ENCODE results near the gene KDM4C. TPM values are rescaled to one million over a fixed set of nuclear protein-coding genes. Genes with fewer than 3 reads are reported as not detected.
"Not testable (repeated sequence)": the region's sequence is repeated elsewhere in the genome, so short reads cannot be mapped to it uniquely, and the experiment has no call there.

Gene KDM4C
- total RNA-seq, 4 donors from 2014 or later = 25.2 to 41.1 (median 26.4) TPM

DNA sequence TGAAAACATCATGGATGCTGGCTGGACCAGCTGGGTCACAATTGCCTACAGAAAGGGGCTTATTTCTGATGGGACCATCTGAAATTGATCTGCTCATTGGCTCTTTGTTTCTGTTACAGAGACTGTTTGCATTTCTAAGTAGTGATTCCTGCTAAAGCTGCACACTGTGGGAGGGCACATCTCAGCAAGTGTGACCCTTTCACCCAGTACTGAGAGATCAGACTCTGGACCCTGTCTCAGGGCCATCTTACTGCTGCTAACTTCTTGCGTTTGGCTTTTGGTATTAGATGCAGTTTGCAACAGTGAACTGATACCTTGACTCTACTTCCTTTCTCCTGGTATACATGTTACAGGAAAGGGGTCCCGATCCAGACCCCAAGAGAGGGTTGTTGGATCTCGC lies 24.5 kb upstream of the KDM4C start:
- 75% methylated on average over 3 of the region's 3 CpGs for WGBS

DNA sequence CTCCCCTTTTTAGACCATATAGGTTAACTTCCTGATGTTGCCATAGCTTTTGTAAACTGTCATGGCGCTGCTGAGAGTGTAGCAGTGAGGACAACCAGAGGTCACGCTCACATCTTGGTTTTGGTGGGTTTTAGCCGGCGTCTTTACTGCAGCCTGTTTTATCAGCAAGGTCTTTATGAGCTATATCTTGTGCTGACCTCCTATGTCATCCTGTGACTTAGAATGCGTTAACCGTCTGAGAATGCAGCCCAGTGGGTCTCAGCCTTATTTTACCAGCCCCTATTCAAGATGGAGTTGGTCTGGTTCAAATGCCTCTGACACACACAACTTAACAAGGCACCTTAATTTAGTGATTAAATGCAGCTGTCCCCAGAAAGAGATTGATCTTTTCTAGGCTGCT lies 23.9 kb upstream of the KDM4C start:
- H3K36me3 ChIP-seq = no peaks in the 10 kb centered on the region
- no peak overlapping the region for H3K4me3 ChIP-seq
- H3K27ac ChIP-seq (replicated peaks in 1 of 4) = no peak overlapping the region
- WGBS = 90% methylated on average over 3 of the region's 6 CpGs
- intact Hi-C loops (cut with DNase I) = loop anchor here (10.0 kb wide), 1 partner anchor 149 kb away; no protein-coding TSS in a partner anchor
- H3K4me1 ChIP-seq = no peaks in the 10 kb centered on the region
- TF ChIP-seq, protein P1, sequence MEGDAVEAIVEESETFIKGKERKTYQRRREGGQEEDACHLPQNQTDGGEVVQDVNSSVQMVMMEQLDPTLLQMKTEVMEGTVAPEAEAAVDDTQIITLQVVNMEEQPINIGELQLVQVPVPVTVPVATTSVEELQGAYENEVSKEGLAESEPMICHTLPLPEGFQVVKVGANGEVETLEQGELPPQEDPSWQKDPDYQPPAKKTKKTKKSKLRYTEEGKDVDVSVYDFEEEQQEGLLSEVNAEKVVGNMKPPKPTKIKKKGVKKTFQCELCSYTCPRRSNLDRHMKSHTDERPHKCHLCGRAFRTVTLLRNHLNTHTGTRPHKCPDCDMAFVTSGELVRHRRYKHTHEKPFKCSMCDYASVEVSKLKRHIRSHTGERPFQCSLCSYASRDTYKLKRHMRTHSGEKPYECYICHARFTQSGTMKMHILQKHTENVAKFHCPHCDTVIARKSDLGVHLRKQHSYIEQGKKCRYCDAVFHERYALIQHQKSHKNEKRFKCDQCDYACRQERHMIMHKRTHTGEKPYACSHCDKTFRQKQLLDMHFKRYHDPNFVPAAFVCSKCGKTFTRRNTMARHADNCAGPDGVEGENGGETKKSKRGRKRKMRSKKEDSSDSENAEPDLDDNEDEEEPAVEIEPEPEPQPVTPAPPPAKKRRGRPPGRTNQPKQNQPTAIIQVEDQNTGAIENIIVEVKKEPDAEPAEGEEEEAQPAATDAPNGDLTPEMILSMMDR (IDR thresholded peaks at IDR 0.05) = no peak
- TF ChIP-seq POLR2A (IDR thresholded peaks at IDR 0.05; ENCODE audit: low read depth) (no peak), POLR2AphosphoS5 (IDR thresholded peaks at IDR 0.05) (no peak), EP300 (IDR thresholded peaks at IDR 0.05) (no peak)
- DNase-seq (ENCODE audit: extremely low spot score) = no peak
- no peaks in the 10 kb centered on the region for H3K27me3 ChIP-seq
- no peaks in the 10 kb centered on the region for H3K9me3 ChIP-seq

More for the DNA sequence above, 24.5 kb upstream of the KDM4C start:
- H3K27me3 ChIP-seq = no peaks in the 10 kb centered on the region
- no peak for TF ChIP-seq EP300 (IDR thresholded peaks at IDR 0.05)
- TF ChIP-seq POLR2AphosphoS5 (IDR thresholded peaks at IDR 0.05) = no peak
- TF ChIP-seq, protein P1 (IDR thresholded peaks at IDR 0.05) = no peak
- no peak for TF ChIP-seq POLR2A (IDR thresholded peaks at IDR 0.05; ENCODE audit: low read depth)
- H3K4me1 ChIP-seq = no peaks in the 10 kb centered on the region
- H3K27ac ChIP-seq (replicated peaks in 1 of 4) = no peak overlapping the region
- H3K9me3 ChIP-seq = no peaks in the 10 kb centered on the region
- DNase-seq (ENCODE audit: extremely low spot score) = no peak
- intact Hi-C loops (cut with DNase I) = loop anchor here (10.0 kb wide), 1 partner anchor 148 kb away; no protein-coding TSS in a partner anchor
- H3K36me3 ChIP-seq = no peaks in the 10 kb centered on the region
- H3K4me3 ChIP-seq = no peak overlapping the region

DNA sequence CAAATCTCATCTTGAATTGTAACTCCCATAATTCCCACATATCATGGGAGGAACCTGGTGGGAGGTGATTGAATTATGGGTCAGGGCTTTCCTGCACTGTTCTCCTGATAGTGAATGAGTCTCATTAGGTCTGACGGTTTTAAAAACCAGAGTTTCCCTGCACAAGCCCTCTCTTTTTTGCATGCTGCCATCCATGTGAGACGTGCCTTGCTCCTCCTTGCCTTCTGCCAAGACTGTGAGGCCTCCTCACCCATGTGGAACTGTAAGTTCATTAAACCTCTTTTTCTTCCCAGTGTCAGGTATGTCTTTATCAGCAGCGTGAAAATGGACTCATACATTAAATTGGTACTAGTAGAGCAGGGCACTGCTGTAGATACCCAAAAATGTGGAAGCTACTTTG lies 22.4 kb upstream of the KDM4C start:
- DNase-seq (ENCODE audit: extremely low spot score) = no peak
- no peaks in the 10 kb centered on the region for H3K9me3 ChIP-seq
- H3K27ac ChIP-seq (replicated peaks in 1 of 4) = no peak overlapping the region
- intact Hi-C loops (cut with DNase I) = loop anchor here (10.0 kb wide), 1 partner anchor 151 kb away; no protein-coding TSS in a partner anchor
- TF ChIP-seq POLR2AphosphoS5 (IDR thresholded peaks at IDR 0.05) (no peak), POLR2A (IDR thresholded peaks at IDR 0.05; ENCODE audit: low read depth) (no peak), EP300 (IDR thresholded peaks at IDR 0.05) (no peak)
- TF ChIP-seq, protein P1 (IDR thresholded peaks at IDR 0.05) = no peak
- 80% methylated on average over 3 of the region's 3 CpGs for WGBS
- H3K27me3 ChIP-seq = no peaks in the 10 kb centered on the region
- no peak overlapping the region for H3K4me3 ChIP-seq
- H3K4me1 ChIP-seq = no peaks in the 10 kb centered on the region
- no peaks in the 10 kb centered on the region for H3K36me3 ChIP-seq

- intact Hi-C loops (cut with DNase I) = loop anchor here (10.0 kb wide), 1 partner anchor 154 kb away; no protein-coding TSS in a partner anchor
- Histone ChIP-seq H3K36me3 (no peaks in the 10 kb centered on the region), H3K4me1 (no peaks in the 10 kb centered on the region), H3K9me3 (no peaks in the 10 kb centered on the region), H3K4me3 (no peak overlapping the region), H3K27ac (replicated peaks in 1 of 4) (no peak overlapping the region), H3K27me3 (no peaks in the 10 kb centered on the region)
- no peak for DNase-seq (ENCODE audit: extremely low spot score)
- WGBS = 0% methylated on average over 1 of the region's 1 CpG
- TF ChIP-seq EP300 (IDR thresholded peaks at IDR 0.05) (no peak), POLR2A (IDR thresholded peaks at IDR 0.05; ENCODE audit: low read depth) (no peak)
- TF ChIP-seq, protein P1 (IDR thresholded peaks at IDR 0.05) = peak in 2 of 3 experiments; percentile 11 to 12
Observed at GRCh38 chr9:6739218-6739617, 18.6 kb upstream of the KDM4C start.

GRCh38 chr9:6748861-6749260 lies 8.9 kb upstream of the KDM4C start:
- H3K36me3 ChIP-seq; H3K27me3 ChIP-seq; intact Hi-C loops (cut with DNase I); H3K4me1 ChIP-seq; DNase-seq (ENCODE audit: extremely low spot score); H3K4me3 ChIP-seq; H3K27ac ChIP-seq (replicated peaks in 1 of 4); H3K9me3 ChIP-seq: not testable (repeated sequence)
- 98% methylated on average over 9 of the region's 9 CpGs for WGBS

GRCh38 chr9:6754861-6755260 lies 2.9 kb upstream of the KDM4C start:
- 92% methylated on average over 10 of the region's 10 CpGs for WGBS

More at GRCh38 chr9:6754861-6755260, 2.9 kb upstream of the KDM4C start:
- H3K9me3 ChIP-seq; H3K4me3 ChIP-seq; DNase-seq (ENCODE audit: extremely low spot score); H3K27ac ChIP-seq (replicated peaks in 1 of 4); H3K27me3 ChIP-seq; H3K36me3 ChIP-seq: not testable (repeated sequence)
- intact Hi-C loops (cut with DNase I) = loop anchor here (10.0 kb wide), 1 partner anchor 740 kb away; the partner anchor contains the start of gene RANBP6
- H3K4me1 ChIP-seq = peaks cover 5 to 15% (median 15%) of the 10 kb centered on the region in 4 donors
